HEK293 (cell line): Measurements from ENCODE around the gene PRR15L.

Experiments used
- CTCF ChIA-PET: fragments of 350-600 bp; formaldehyde crosslinking; extraction: SDS; loops from one replicate; lab custom pipeline; 2021; ENCODE audit warnings: antibody characterized with exemption; lab: Yijun Ruan, JAX
- POLR2A ChIA-PET: fragments of 300-600 bp; formaldehyde crosslinking; extraction: SDS; loops from one replicate; lab custom pipeline; 2020; ENCODE audit warnings: antibody characterized with exemption, inconsistent platforms; lab: Yijun Ruan, JAX
- H3K27ac ChIP-seq: fragments of 200-500 bp; sonication (Bioruptor generic); 2 replicates; pipeline ENCODE4 v1.5.1; 2014; ENCODE audit warnings: low read depth, low read length, control low read depth, inconsistent platforms; ENCODE audit errors: extremely low read depth
- H3K36me3 ChIP-seq, 2 experiments: fragments of 200-500 bp in 1 of 2; sonication (Bioruptor generic) in 1 of 2; 1 replicate in 1 of 2; 2 replicates in 1 of 2; pipeline ENCODE4 v1.5.1; 2014 to 2017; ENCODE audit warnings: inconsistent platforms in 2 of 2, low read length in 2 of 2; ENCODE audit not compliant: control insufficient read depth in 2 of 2, insufficient read depth in 1 of 2
- H3K4me1 ChIP-seq: fragments of 200-500 bp; sonication (Bioruptor generic); 2 replicates; pipeline ENCODE4 v1.5.1; 2014; ENCODE audit warnings: mild to moderate bottlenecking, low read length, inconsistent platforms; ENCODE audit not compliant: control insufficient read depth, insufficient read depth
- H3K4me3 ChIP-seq: 2 replicates; pipeline ENCODE4 v1.5.1; 2011; ENCODE audit warnings: low read depth, mild to moderate bottlenecking, control low read depth, low read length, moderate library complexity
- H3K9me3 ChIP-seq: fragments of 200-500 bp; sonication (Bioruptor generic); 2 replicates; pipeline ENCODE4 v1.5.1; 2014; ENCODE audit warnings: low read depth, low read length, inconsistent platforms; ENCODE audit not compliant: control insufficient read depth, insufficient read depth
- ATF2 ChIP-seq: fragments of 450-650 bp; formaldehyde crosslinking; IDR thresholded peaks from 2 replicates; pipeline ENCODE4 v1.5.1; 2016; ENCODE audit warnings: missing biosample characterization, missing genetic modification characterization, low read depth
- BCL11B ChIP-seq: fragments of 450-650 bp; formaldehyde crosslinking; IDR thresholded peaks from 2 replicates; pipeline ENCODE4 v1.5.1; 2016; ENCODE audit warnings: low read depth, missing biosample characterization, missing genetic modification characterization
- HIC1 ChIP-seq: fragments of 450-650 bp; formaldehyde crosslinking; IDR thresholded peaks from 2 replicates; pipeline ENCODE4 v1.5.1; 2016; ENCODE audit warnings: missing biosample characterization, missing genetic modification characterization
- KLF10 ChIP-seq: fragments of 450-650 bp; IDR thresholded peaks from 2 replicates; pipeline ENCODE4 v1.5.1; 2018; ENCODE audit warnings: missing biosample characterization, mild to moderate bottlenecking, missing genetic modification characterization
- MYNN ChIP-seq: fragments of 450-650 bp; formaldehyde crosslinking; IDR thresholded peaks from 2 replicates; pipeline ENCODE4 v1.5.1; 2016; ENCODE audit warnings: missing biosample characterization, missing genetic modification characterization, borderline replicate concordance
- ZFHX2 ChIP-seq: fragments of 450-650 bp; formaldehyde crosslinking; conservative IDR thresholded peaks from 2 replicates; pipeline ENCODE4 v1.5.1; 2016; ENCODE audit warnings: missing biosample characterization, missing genetic modification characterization
- ZFP3 ChIP-seq: fragments of 450-650 bp; formaldehyde crosslinking; IDR thresholded peaks from 2 replicates; pipeline ENCODE4 v1.5.1; 2016; ENCODE audit warnings: low read depth, missing biosample characterization, missing genetic modification characterization
- ZFP37 ChIP-seq: fragments of 450-650 bp; formaldehyde crosslinking; IDR thresholded peaks from 2 replicates; pipeline ENCODE4 v1.5.1; 2016; ENCODE audit warnings: missing biosample characterization, missing genetic modification characterization
- ZNF121 ChIP-seq: fragments of 450-650 bp; formaldehyde crosslinking; IDR thresholded peaks from 2 replicates; pipeline ENCODE4 v1.5.1; 2016; ENCODE audit warnings: missing biosample characterization, missing genetic modification characterization
- ZNF248 ChIP-seq: fragments of 450-650 bp; formaldehyde crosslinking; IDR thresholded peaks from 2 replicates; pipeline ENCODE4 v1.5.1; 2017; ENCODE audit warnings: missing biosample characterization, missing genetic modification characterization
- ZNF48 ChIP-seq: fragments of 450-650 bp; formaldehyde crosslinking; IDR thresholded peaks from 2 replicates; pipeline ENCODE4 v1.5.1; 2016; ENCODE audit warnings: missing biosample characterization, missing genetic modification characterization
- ZNF501 ChIP-seq: fragments of 450-650 bp; formaldehyde crosslinking; IDR thresholded peaks from 2 replicates; pipeline ENCODE4 v1.5.1; 2016; ENCODE audit warnings: missing biosample characterization, missing genetic modification characterization
- ZNF518A ChIP-seq: fragments of 450-650 bp; formaldehyde crosslinking; conservative IDR thresholded peaks from 2 replicates; pipeline ENCODE4 v1.5.1; 2016; ENCODE audit warnings: low read depth, missing biosample characterization, missing genetic modification characterization
- ZNF529 ChIP-seq: fragments of 450-650 bp; formaldehyde crosslinking; IDR thresholded peaks from 2 replicates; pipeline ENCODE4 v1.5.1; 2017; ENCODE audit warnings: missing genetic modification characterization, missing biosample characterization; ENCODE audit not compliant: insufficient replicate concordance
- ZNF600 ChIP-seq: fragments of 450-650 bp; formaldehyde crosslinking; IDR thresholded peaks from 2 replicates; pipeline ENCODE4 v1.5.1; 2016; ENCODE audit warnings: missing biosample characterization, missing genetic modification characterization
- ZNF624 ChIP-seq: fragments of 450-650 bp; formaldehyde crosslinking; IDR thresholded peaks from 2 replicates; pipeline ENCODE4 v1.5.1; 2017; ENCODE audit warnings: missing biosample characterization, missing genetic modification characterization
- ZNF664 ChIP-seq: fragments of 450-650 bp; formaldehyde crosslinking; IDR thresholded peaks from 2 replicates; pipeline ENCODE4 v1.5.1; 2016; ENCODE audit warnings: missing biosample characterization, missing genetic modification characterization
- ZSCAN5A ChIP-seq: fragments of 450-650 bp; formaldehyde crosslinking; IDR thresholded peaks from 2 replicates; pipeline ENCODE4 v1.5.1; 2016; ENCODE audit warnings: missing biosample characterization, missing genetic modification characterization

The PRR15L gene

GRCh38 chr17:47918006-47918405 lies 39.7 kb downstream of the PRR15L start:
- H3K4me3 ChIP-seq: no peak overlapping the region
- POLR2A ChIA-PET: no interaction called here
- no peak overlapping the region for H3K27ac ChIP-seq
- CTCF ChIA-PET: interaction anchor here (0.6 to 1.5 kb wide), 3 partner anchors 12 to 233 kb away, joined by 3 to 5 read pairs (median 4); no protein-coding TSS in a partner anchor
- TF ChIP-seq ZNF248 (tag by site-specific recombination) (no peak), ZNF48 (no peak), ZSCAN5A (tag by site-specific recombination) (no peak)
- H3K36me3 ChIP-seq: peaks cover 18 to 34% of the 10 kb centered on the region in 2 experiments; a peak in 2 of 3 replicates
- no peaks in the 10 kb centered on the region for H3K4me1 ChIP-seq
- no peaks in the 10 kb centered on the region for H3K9me3 ChIP-seq

- TF ChIP-seq HIC1 (tag by site-specific recombination): no peak
- no peak for TF ChIP-seq ZNF600 (tag by site-specific recombination)
- no peak for TF ChIP-seq ZNF664
- TF ChIP-seq ZNF248 (tag by site-specific recombination): no peak
- TF ChIP-seq ZNF529 (tag by site-specific recombination): no peak
- no peak for TF ChIP-seq MYNN (tag by site-specific recombination)
- no peak for TF ChIP-seq ZNF121 (tag by site-specific recombination)
- TF ChIP-seq ATF2 (tag by site-specific recombination): no peak
- TF ChIP-seq KLF10 (tag by site-specific recombination): no peak
- no peak for TF ChIP-seq ZFP3 (tag by site-specific recombination)
- no peak for TF ChIP-seq BCL11B
- TF ChIP-seq ZFP37 (tag by site-specific recombination): no peak
- TF ChIP-seq ZNF501 (tag by site-specific recombination): no peak
- no peak for TF ChIP-seq ZFHX2 (tag by site-specific recombination)
- no peak for TF ChIP-seq ZNF518A (tag by site-specific recombination)
- no peak for TF ChIP-seq ZNF624
- CTCF ChIA-PET: no interaction called here
- Histone ChIP-seq H3K36me3 (peaks cover 17 to 30% of the 10 kb centered on the region in 2 experiments; a peak in 2 of 3 replicates), H3K4me1 (no peaks in the 10 kb centered on the region), H3K27ac (no peak overlapping the region), H3K9me3 (no peaks in the 10 kb centered on the region), H3K4me3 (no peak overlapping the region)
- POLR2A ChIA-PET: no interaction called here
Measured at GRCh38 chr17:47917581-47917980, 40.1 kb downstream of the PRR15L start.
